HG02885 (cell line): Measurements from ENCODE around the gene ADTRP.
"Not testable (repeated sequence)": the region's sequence is repeated elsewhere in the genome, so short reads cannot be mapped to it uniquely, and the experiment has no call there.

Experiments
- ATAC-seq: cut with Tn5 transposase; IDR thresholded peaks from one replicate; pipeline ENCODE4 v1.9.1; 2021; ENCODE audit warnings: mild to moderate bottlenecking; ENCODE audit not compliant: unreplicated experiment, poor library complexity

ADTRP gene

GRCh38 chr6:11804135-11804534, 25.5 kb upstream of the ADTRP start:
- ATAC-seq = no peak

GRCh38 chr6:11803591-11803971, 25.0 kb upstream of the ADTRP start:
- ATAC-seq = no peak

GRCh38 chr6:11802886-11803590, 24.4 kb upstream of the ADTRP start:
- ATAC-seq = no peak

GRCh38 chr6:11800531-11800930, 21.9 kb upstream of the ADTRP start:
- not testable (repeated sequence) for ATAC-seq

- ATAC-seq = no peak
Measured at GRCh38 chr6:11798538-11798937, 19.9 kb upstream of the ADTRP start.

GRCh38 chr6:11798096-11798495, 19.5 kb upstream of the ADTRP start:
- ATAC-seq = no peak

GRCh38 chr6:11796829-11797228, 18.2 kb upstream of the ADTRP start:
- ATAC-seq = no peak

- ATAC-seq = no peak
Measured at GRCh38 chr6:11795403-11795802, 16.8 kb upstream of the ADTRP start.

GRCh38 chr6:11793277-11793676, 14.7 kb upstream of the ADTRP start:
- ATAC-seq = no peak

- ATAC-seq = no peak
Measured at GRCh38 chr6:11791354-11792107, 12.9 kb upstream of the ADTRP start.

- ATAC-seq = no peak
Measured at GRCh38 chr6:11789744-11790143, 11.1 kb upstream of the ADTRP start.

GRCh38 chr6:11788043-11788442, 9.4 kb upstream of the ADTRP start:
- ATAC-seq = no peak

- ATAC-seq = peak; percentile 91
Measured at GRCh38 chr6:11785774-11786579, 7.4 kb upstream of the ADTRP start.

GRCh38 chr6:11785415-11785773, 6.8 kb upstream of the ADTRP start:
- peak; percentile 61 for ATAC-seq

- ATAC-seq = no peak
Measured at GRCh38 chr6:11784341-11784740, 5.7 kb upstream of the ADTRP start.

GRCh38 chr6:11783524-11784064, 5.0 kb upstream of the ADTRP start:
- no peak for ATAC-seq

GRCh38 chr6:11782524-11782923, 3.9 kb upstream of the ADTRP start:
- no peak for ATAC-seq

GRCh38 chr6:11780097-11780428, 1.5 kb upstream of the ADTRP start:
- no peak for ATAC-seq

- no peak for ATAC-seq
Measured at GRCh38 chr6:11779329-11780096, 910 bp upstream of the ADTRP start.

GRCh38 chr6:11778036-11778435, 567 bp downstream of the ADTRP start:
- no peak for ATAC-seq
